Ureter (tissue), 1 donor: ENCODE results near the gene GPC6. TPM values are rescaled to one million over a fixed set of nuclear protein-coding genes. Genes with fewer than 3 reads are reported as not detected.
"Not testable (repeated sequence)": the region's sequence is repeated elsewhere in the genome, so short reads cannot be mapped to it uniquely, and the experiment has no call there.

Experiments
- DNase-seq: peaks from one replicate; pipeline ENCODE4 v3.0.0-alpha.2; 2020; ENCODE audit warnings: low spot score
- total RNA-seq: library from RNA; stranded (reverse); gene quantifications from one replicate; pipeline ENCODE4 v1.2.4, GENCODE V29; 2023
- donor health status: DM: yes; HTN: yes; CAD: no.

GPC6 gene
- total RNA-seq, 1 donor from 2014 or later: 6.8 TPM

- DNase-seq: no peak
Measured at GRCh38 chr13:93425411-93425810, 198.8 kb downstream of the GPC6 start.

- no peak for DNase-seq
Measured at GRCh38 chr13:93430381-93430780, 203.8 kb downstream of the GPC6 start.

- no peak for DNase-seq
Measured at GRCh38 chr13:93435651-93436050, 209.0 kb downstream of the GPC6 start.

GRCh38 chr13:93437081-93437480, 210.5 kb downstream of the GPC6 start:
- DNase-seq: no peak

- no peak for DNase-seq
Measured at GRCh38 chr13:93446238-93446637, 219.6 kb downstream of the GPC6 start.

- no peak for DNase-seq
Measured at GRCh38 chr13:93450191-93450621, 223.6 kb downstream of the GPC6 start.

- no peak for DNase-seq
Measured at GRCh38 chr13:93450761-93451160, 224.2 kb downstream of the GPC6 start.

GRCh38 chr13:93454676-93455235, 228.1 kb downstream of the GPC6 start:
- not testable (repeated sequence) for DNase-seq

GRCh38 chr13:93455861-93456260, 229.3 kb downstream of the GPC6 start:
- no peak for DNase-seq

- no peak for DNase-seq
Measured at GRCh38 chr13:93460005-93460404, 233.4 kb downstream of the GPC6 start.

- DNase-seq: no peak
Measured at GRCh38 chr13:93462151-93462550, 235.5 kb downstream of the GPC6 start.

GRCh38 chr13:93466502-93467036, 240.0 kb downstream of the GPC6 start:
- DNase-seq: no peak

- no peak for DNase-seq
Measured at GRCh38 chr13:93467175-93467574, 240.6 kb downstream of the GPC6 start.

- DNase-seq: no peak
Measured at GRCh38 chr13:93468433-93468832, 241.8 kb downstream of the GPC6 start.

- DNase-seq: no peak
Measured at GRCh38 chr13:93472296-93472695, 245.7 kb downstream of the GPC6 start.

GRCh38 chr13:93472814-93473296, 246.2 kb downstream of the GPC6 start:
- DNase-seq: no peak

GRCh38 chr13:93473441-93474270, 247.0 kb downstream of the GPC6 start:
- DNase-seq: no peak

- DNase-seq: no peak
Measured at GRCh38 chr13:93476175-93476574, 249.6 kb downstream of the GPC6 start.

GRCh38 chr13:93477238-93477637, 250.6 kb downstream of the GPC6 start:
- no peak for DNase-seq

GRCh38 chr13:93480553-93481106, 254.0 kb downstream of the GPC6 start:
- DNase-seq: no peak

- not testable (repeated sequence) for DNase-seq
Measured at GRCh38 chr13:93496117-93496516, 269.5 kb downstream of the GPC6 start.

- DNase-seq: no peak
Measured at GRCh38 chr13:93496985-93497673, 270.5 kb downstream of the GPC6 start.
